Measurements from ENCODE around the gene PIAS2.

GRCh38 chr18:46899274-46899948, 17.9 kb downstream of the PIAS2 start:
- TF ChIP-seq CTCF (IDR thresholded peaks at IDR 0.05): no peak
- TF ChIP-seq POLR2A (IDR thresholded peaks at IDR 0.05): no peak
